Nephron progenitor cell (in vitro differentiated cells): ENCODE results near the gene KIF15.

Experiments used
- DNase-seq: peaks from one replicate; pipeline ENCODE4 v3.0.0; 2021
- H3K27ac Mint-ChIP-seq: 2 replicates; pipeline ENCODE4 v1.8.0; 2021; ENCODE audit warnings: mild to moderate bottlenecking, moderate library complexity, mixed read lengths
- H3K27me3 Mint-ChIP-seq: 2 replicates; pipeline ENCODE4 v1.8.0; 2021; ENCODE audit warnings: mild to moderate bottlenecking, low read depth, mixed read lengths; ENCODE audit not compliant: poor library complexity
- H3K36me3 Mint-ChIP-seq: 2 replicates; pipeline ENCODE4 v1.8.0; 2021; ENCODE audit warnings: low read depth, mixed read lengths
- H3K4me1 Mint-ChIP-seq: 2 replicates; pipeline ENCODE4 v1.8.0; 2021; ENCODE audit warnings: mixed read lengths
- H3K4me3 Mint-ChIP-seq: 2 replicates; pipeline ENCODE4 v1.8.0; 2021; ENCODE audit warnings: mild to moderate bottlenecking, moderate library complexity, mixed read lengths
- H3K9me3 Mint-ChIP-seq: 2 replicates; pipeline ENCODE4 v1.8.0; 2021; ENCODE audit warnings: mild to moderate bottlenecking, moderate library complexity, mixed read lengths
- TF ChIP-seq, protein P1 (sequence below): fragments of 200-600 bp; sonication (generic); IDR thresholded peaks from 2 replicates; pipeline ENCODE4 v1.5.0; 2021; ENCODE audit warnings: antibody characterized with exemption

The KIF15 gene

DNA sequence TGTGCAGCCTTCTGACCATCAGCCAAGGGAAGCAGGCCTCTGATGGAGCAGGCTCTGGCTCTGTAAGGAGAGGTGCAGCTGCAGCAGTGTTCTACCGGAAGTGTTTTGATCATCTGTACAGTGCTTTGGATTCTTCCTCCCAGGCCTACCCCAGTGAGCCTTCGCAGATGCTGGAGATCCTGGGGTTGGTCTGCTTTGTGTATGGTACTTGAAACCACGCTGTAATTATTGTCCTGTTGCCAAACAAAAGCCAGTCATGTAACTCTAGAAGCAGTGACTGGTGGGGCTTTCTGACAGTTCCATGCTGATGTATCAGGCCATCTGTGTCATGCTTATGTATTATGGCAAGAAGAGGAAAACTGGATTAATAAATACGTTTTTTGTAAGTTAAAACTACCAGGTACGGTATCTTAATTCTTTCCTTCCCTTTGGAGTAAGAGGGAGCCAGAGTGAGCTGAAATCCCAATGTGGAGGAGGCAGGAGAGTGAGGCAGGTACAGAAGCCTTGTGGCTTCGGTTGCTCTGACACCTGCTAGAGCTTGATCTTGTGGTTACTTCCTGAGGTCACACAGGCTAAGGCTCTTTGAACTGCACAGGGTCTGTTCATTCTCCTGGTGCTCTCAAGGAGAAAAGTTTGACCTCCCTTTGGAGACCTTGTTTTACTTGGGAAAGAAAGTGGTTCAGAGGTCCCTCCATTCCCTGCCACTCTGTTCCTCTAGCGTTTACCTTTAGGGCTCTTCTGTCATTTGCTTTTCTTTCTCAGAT is 103.9 kb downstream of the KIF15 start:
- Mint-ChIP-seq H3K4me1 (peaks cover 10% of the 10 kb centered on the region), H3K27me3 (no peaks in the 10 kb centered on the region), H3K27ac (no peak overlapping the region), H3K36me3 (peaks cover 52% of the 10 kb centered on the region), H3K9me3 (peaks cover 7% of the 10 kb centered on the region), H3K4me3 (no peak overlapping the region)
- TF ChIP-seq, protein P1, sequence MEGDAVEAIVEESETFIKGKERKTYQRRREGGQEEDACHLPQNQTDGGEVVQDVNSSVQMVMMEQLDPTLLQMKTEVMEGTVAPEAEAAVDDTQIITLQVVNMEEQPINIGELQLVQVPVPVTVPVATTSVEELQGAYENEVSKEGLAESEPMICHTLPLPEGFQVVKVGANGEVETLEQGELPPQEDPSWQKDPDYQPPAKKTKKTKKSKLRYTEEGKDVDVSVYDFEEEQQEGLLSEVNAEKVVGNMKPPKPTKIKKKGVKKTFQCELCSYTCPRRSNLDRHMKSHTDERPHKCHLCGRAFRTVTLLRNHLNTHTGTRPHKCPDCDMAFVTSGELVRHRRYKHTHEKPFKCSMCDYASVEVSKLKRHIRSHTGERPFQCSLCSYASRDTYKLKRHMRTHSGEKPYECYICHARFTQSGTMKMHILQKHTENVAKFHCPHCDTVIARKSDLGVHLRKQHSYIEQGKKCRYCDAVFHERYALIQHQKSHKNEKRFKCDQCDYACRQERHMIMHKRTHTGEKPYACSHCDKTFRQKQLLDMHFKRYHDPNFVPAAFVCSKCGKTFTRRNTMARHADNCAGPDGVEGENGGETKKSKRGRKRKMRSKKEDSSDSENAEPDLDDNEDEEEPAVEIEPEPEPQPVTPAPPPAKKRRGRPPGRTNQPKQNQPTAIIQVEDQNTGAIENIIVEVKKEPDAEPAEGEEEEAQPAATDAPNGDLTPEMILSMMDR = no peak
- no peak for DNase-seq

DNA sequence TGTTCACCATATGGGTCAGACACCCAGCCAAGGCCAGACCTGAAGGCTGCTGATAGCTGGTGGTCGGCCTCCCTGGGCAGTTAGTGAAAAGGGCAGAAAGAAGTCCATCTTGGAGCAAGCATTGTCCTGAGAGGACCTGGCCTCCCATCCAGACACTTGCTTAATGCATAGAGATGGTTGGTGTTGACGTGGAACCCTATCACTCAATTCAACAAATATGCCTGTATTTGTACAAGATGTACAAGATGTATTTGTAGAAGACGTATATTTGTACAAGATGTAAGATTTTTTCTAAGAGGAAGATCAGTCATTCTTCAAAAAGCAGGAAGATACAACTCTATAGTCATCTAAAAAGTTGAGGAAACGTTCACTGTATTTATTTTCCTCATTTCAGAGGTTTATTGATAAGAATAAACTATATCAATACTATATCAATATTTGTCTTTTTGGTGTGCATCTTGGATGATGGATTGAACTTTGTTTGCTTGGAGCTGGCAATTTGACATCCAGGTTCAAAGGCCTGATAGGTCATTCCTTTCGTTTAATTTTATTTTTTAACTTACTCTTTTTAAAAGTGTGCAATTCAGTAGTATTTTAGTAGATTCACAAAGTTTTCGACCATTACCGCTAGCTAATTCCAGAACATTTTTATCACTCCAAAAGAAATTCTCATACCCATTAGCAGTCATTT is 106.0 kb downstream of the KIF15 start:
- Mint-ChIP-seq H3K9me3 (peaks cover 7% of the 10 kb centered on the region), H3K4me3 (no peak overlapping the region), H3K27ac (no peak overlapping the region)

DNA sequence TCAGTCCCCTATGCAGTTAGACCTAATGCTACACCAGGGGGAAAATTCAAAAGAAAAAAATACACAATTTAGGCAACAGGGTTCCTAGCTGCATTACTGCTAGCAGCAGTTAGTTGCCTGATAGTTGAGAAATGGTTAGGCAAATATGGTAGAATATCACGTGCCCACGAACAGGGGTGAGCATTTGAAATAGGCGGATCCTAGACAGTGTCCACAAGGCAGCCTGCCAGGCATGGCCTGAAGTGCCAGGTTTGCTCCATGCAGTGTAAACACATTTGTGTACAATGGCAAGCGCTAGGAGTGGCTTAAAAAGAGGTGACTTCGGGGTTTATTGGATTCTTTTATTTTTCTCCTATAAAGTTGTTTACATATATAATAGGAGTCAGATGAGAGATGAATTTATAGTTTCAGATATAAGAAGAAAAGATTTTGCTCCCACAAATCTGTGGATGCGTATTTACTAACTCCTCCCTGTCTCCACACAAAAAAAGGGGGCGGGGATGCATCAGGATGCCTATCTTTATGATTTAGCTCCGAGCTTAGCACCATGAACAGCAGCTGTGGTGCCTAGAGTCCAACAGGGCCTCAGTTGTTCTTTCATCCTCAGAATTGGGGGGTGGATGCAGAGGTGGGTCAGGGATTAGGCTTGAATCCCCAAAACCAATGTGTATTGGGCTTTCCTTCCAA is 108.9 kb downstream of the KIF15 start:
- Mint-ChIP-seq H3K4me1 (no peaks in the 10 kb centered on the region), H3K27ac (no peak overlapping the region), H3K9me3 (peaks cover 7% of the 10 kb centered on the region), H3K36me3 (peaks cover 28% of the 10 kb centered on the region), H3K27me3 (peaks cover 3% of the 10 kb centered on the region), H3K4me3 (no peak overlapping the region)
- TF ChIP-seq, protein P1 = no peak
- DNase-seq = no peak

More for the DNA sequence above, 106.0 kb downstream of the KIF15 start:
- no peaks in the 10 kb centered on the region for H3K27me3 Mint-ChIP-seq
- H3K4me1 Mint-ChIP-seq = peaks cover 3% of the 10 kb centered on the region
- DNase-seq = no peak
- TF ChIP-seq, protein P1 = no peak
- H3K36me3 Mint-ChIP-seq = peaks cover 47% of the 10 kb centered on the region

DNA sequence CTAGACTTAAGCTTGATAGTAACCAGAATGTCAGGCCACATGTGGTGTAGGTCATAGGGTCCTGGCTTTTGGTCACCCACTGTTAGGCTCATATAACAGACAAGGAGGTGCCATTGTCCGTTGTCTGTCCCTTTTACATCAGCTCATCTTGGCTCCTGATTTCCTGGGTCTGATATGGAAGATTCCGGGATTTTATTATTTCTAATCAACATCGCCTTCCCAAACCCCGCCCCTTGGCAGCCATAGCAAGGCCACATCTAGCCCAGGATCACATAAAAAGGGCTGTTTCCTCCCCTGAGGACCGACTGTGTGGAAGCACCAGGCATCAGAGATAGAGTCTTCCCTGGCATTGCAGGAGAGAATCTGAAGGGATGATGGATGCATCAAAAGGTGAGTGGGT is 112.7 kb downstream of the KIF15 start, which contains the start of gene TGM4:
Gene TGM4, plus strand, starts transcription at position 301 of the 400 bp plus-strand sequence. Its CDS starts 71 bp downstream, at position 372.
- H3K27ac Mint-ChIP-seq = no peak within 1 kb of the TSS

DNA sequence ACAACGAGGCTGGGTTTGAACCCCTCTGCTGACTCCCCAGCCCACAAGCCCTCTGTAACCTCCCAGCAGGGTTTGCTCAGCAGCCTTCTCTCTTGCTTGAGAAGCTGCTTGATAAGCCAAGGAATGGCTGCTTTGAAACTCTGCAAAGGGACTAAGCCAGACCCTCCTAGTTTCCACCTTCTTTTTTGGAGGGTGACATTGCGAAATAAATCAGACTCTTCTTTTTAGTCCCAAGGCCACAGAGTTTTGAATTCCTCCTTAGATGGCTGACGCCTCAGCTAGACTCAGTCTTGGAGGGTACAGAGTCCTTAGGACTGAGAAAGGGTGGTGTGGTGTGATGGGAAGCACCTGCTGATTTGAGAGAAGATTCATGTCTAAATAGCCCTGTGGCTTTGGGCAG is 114.0 kb downstream of the KIF15 start:
- H3K4me1 Mint-ChIP-seq = no peaks in the 10 kb centered on the region
- no peak overlapping the region for H3K4me3 Mint-ChIP-seq
- peaks cover 7% of the 10 kb centered on the region for H3K27me3 Mint-ChIP-seq
- H3K36me3 Mint-ChIP-seq = no peaks in the 10 kb centered on the region
- TF ChIP-seq, protein P1 = no peak
- H3K9me3 Mint-ChIP-seq = no peaks in the 10 kb centered on the region
- no peak for DNase-seq
- H3K27ac Mint-ChIP-seq = no peak overlapping the region

More for the DNA sequence above, 112.7 kb downstream of the KIF15 start, which contains the start of gene TGM4:
- no peak for DNase-seq
- Mint-ChIP-seq H3K27me3 (peaks cover 7% of the 10 kb centered on the region), H3K36me3 (no peaks in the 10 kb centered on the region), H3K9me3 (no peaks in the 10 kb centered on the region), H3K4me3 (no peak within 1 kb of the TSS), H3K4me1 (no peaks in the 10 kb centered on the region)
- TF ChIP-seq, protein P1 = no peak
